GM23248 (cell line): ENCODE data around the gene EDC3.

Experiments used
- EZH2 ChIP-seq: fragments of 200-600 bp; sonication (generic); IDR thresholded peaks from 2 replicates; pipeline ENCODE4 v1.6.1; 2018; ENCODE audit warnings: antibody characterized with exemption, mild to moderate bottlenecking; ENCODE audit not compliant: insufficient read depth, poor library complexity, severe bottlenecking
- EZH2phosphoT487 ChIP-seq: fragments of 200-600 bp; sonication (generic); IDR thresholded peaks from 2 replicates; pipeline ENCODE4 v1.6.1; 2018; ENCODE audit warnings: antibody characterized with exemption, moderate library complexity, mild to moderate bottlenecking, low read depth; ENCODE audit not compliant: insufficient read depth

- no peak for TF ChIP-seq EZH2phosphoT487
- TF ChIP-seq EZH2: no peak
Observed at GRCh38 chr15:74613953-74614743, 81.7 kb downstream of the EDC3 start.
